Measurements from ENCODE around the gene TFEB.
A peak's percentile ranks its signal among the peaks of the same experiment; 100 is the strongest.

TFEB gene

DNA sequence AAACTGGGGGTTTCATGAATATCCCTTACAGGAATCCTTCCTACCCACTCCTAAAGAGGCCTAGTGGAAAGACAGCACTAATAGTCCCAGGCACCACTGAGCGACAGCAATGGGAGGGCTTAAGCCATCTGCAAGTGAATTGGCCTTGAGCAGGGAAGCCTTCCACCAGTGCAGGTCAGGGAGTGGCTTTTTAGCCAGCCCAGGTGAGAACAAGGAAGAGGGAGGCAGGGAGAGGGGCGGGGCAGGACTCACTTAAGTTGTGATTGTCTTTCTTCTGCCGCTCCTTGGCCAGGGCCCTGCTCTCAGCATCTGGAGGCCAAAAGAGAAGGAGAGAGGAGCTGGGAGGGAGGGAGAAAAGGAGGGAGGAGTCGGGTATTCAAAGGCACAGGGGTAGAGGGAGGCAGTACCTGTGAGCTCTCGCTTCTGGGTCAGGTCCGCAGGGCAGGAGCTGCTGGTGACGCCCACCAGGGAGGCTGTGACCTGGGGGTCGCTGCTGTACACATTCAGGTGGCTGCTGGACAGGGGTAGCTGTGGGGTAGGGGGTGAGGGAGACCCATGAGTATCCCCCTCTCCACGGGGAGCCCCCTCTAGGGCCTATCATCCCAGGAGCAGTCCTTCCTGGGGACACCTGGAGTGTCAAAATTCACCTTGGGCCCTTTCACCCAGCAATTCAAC is 47.8 kb downstream of the TFEB start:
- no peak for DNase-seq

DNA sequence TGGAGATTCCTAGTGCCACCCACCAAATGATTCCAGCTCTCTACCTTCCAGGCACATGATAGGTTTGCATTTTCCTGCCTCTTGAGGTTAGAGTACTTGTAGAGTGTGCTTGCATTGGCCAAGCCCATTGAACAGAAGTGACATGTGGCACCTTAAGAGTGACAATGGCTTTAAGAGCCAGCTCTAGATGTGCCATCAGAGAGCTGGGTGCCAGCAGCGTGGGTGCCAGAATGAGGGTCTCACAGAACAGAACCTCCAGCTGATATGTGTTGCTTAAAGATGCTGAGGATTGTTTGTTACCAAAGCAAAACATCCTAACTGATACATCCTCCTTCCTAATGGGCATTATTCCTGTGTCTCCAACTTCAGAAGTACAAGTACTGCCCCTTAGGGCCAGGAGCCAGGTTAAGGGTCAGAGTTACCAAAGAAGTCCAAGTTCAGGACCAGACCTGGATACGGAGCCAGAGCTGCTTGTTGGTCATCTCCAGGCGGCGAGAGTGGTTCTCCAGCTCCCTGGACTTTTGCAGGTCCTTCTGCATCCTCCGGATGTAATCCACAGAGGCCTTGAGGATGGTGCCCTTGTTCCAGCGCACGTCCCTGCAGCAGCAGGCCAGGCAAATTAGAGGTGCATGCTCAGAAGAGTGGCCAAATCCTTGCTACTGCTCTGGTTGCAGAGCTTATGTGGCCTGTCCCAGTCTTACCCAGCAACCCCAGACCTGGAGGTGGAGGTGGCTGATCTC is 49.6 kb downstream of the TFEB start:
- no peak for DNase-seq

DNA sequence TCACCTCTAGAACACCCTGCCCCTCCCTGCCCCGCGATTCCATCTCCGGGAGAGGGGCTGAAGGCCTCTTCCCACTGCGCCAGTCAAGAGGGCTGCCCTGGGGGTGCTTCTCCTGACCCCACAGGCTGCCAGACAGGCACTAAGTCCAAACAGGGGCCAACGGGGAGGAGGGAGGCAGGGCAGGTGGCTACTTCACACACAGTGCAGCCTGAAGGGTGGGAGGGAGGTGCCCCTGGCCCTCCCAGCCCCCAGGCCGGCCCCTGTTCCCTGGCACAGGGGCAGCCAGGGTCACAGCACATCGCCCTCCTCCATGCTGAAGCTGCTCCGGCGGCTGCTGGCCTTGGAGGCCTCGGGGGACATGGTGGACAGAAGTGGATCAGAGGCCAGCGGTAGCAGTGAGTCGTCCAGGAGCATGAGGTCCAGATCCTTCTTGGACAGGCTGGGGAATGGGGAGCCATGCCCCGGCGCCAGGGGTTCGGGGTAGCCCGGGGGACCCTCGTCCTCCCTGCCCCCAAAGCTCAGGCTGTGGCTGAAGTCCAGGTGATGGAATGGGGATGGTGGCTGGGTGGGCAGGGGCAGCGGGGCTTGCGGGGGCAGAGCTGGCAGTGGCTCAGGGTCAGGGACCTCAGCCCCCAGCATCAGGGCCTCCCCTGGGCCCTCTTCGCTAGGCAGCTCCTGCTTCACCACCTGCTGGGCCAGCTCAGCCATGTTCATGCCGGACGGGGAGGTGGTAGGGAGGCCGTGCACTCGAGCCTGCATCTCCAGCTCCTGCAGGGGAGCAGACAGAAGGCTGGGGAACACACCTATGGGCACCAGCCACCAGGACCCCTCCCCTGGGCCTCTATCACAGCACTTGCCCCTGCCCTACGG is 50.9 kb downstream of the TFEB start:
- DNase-seq, result no peak

DNA sequence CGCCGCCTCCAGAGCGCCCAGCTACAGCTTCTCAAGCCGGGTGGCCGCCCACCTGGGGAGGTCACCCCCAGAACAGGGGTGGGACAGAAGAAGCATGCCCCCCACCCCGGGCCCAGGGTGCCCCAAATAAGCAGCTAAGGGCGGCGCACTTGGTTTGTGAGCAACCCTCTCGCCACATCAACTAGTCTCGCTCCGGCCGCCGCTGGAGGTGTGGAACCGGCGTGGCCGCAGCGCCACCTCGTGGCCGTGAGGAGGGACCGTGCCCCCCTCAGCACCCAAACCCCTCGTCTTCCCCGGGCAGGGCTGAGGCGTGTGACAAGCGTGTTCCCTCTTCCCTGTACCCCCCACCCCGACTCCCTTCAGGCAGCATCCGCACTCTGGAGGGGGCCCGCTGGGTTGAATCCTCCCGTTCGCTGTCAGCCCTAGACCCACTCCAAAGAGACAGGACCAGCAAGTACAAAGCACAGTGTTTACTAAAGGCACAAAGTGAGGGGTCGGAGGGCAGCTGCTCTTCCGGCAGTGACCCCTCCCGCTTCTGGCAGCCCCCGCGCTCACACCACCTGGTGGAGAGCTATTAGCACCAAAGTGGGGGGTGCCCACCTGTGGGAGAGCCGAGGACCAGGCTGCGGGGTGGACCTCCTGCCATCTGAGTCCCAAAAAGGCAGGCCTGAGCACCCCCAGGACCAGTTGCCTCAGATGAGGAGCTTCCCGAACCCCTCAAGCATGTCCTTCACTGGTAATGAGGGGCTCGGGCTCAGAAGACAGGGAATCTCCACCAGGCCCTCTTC is 51.7 kb downstream of the TFEB start:
- no peak for DNase-seq

DNA sequence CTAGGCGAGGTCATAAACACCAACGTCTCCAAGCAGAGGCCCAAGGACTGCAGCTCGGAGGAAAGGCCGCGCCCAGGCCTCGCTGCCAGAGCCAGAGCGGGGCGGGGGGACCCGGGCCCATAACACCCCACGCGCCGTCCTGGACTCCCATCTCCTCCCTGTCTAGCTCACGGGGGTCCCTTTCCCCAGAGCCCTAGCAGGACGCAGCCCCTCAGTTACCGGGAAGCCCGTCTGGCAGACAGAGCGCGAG is 52.2 kb downstream of the TFEB start:
- no peak for DNase-seq

DNA sequence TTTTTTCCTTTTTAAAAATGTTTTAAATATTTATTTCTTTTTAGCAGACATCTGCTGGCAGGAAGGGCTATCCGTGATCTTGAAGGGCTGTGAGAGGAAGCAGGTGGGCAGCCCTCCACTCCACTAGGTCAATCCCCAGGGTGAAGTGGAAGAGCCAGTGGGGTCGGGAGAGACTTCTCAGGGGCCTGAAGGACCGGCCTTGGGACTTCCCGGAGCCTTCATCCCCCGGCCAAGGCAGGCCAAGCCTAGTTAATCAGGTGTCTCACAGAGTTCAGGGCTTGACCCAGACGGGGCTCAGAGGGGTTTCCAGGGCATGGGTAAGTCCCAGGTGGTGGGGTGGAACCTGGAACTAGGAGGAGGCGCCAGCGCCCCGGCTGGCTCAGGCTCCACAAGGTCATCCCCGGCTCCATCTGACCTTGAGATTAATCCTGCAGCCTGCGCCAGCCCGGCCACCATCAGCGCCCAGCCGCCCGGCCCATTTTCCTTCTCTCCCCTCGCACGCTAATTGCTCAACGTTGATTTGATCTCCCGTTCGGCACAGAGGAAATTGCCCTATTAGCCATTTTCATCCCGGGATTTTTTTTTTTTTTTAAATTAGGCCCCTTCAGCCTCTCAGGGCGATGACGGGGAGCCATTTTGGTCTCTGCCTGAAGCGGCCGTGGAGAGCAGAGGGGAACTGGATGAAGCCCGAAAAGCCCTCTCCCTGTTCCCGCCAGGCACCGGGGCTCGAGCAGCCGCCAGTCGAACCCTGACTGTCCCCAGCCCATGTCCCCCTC is 52.7 kb downstream of the TFEB start:
- no peak for DNase-seq

DNA sequence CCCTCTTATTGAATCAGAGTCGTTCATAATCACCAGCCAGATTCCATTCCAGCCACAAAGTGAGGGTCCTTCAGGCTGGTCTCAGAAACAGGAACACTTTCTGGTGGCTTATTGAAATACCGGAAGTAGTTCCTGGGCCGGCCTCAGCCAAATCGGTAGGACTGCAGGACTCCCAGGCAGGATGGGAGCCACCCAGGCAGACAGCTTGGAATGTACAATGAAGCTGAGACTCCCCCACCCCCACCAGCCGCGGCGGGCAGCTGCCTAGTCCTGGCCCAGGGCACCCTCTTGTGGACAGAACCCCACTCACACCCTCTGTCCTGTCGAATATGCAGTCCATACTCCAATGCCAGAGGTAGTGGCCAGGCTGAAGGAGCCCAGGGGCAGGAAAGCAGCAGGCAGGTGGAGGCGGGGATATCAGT is 53.3 kb downstream of the TFEB start:
- DNase-seq, result peak; percentile 57

DNA sequence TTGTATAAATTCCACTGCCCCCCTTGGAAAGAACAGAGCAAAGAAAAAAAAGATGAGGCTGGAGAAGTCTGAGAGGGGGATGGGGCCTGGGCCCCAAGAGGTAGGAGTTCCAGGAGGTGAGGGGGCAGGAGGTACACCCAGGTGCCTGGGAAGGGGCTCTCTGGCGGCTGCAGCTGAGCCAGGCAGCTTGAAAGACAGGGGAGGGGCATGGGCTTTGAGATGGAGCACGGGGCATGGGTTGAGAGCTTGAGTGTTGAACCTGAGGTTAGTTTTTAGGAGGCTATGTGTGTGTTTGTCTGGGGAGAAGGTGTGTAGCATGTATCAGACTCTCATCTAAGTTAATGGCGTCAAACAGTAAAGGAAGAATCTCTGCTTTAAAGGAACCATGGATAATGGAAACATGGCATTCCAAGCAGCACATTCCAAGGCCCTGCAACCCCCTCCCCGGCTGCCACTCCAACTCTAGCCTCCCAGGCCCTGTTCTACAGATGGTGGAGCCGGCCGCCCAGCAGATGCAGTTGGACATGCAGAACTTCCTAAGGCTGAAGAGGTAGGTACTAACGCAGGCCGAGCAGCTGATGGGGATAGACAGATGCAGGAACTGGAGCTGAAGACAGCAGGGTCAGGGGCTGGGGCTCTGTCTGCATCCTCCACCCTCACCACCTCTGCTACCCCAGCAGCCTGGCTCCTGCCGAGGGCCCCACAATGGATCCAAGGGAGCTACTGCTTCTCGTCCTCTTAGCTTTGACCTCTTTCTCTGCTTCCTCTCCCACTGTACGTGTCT is 55.0 kb downstream of the TFEB start:
- DNase-seq, result no peak

DNA sequence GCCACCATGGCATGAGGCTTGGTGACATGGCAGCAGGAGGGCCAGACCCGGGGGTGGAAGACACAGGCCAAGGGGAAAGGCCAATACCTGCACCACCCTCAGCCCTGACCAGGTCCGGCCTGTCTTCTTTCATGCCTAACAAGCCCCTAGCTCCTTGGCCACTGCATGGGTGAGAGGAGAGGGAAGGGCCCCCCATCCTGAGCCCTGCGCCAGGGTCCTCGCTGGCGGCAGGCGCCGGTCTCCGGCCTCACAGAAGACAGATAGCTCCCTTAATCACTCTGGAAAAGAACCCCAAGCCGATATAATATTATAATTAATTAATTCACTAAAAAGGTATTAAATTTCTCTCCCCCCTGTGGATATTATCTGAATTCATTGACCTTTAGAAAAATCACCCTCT is 55.7 kb downstream of the TFEB start:
- no peak for DNase-seq

DNA sequence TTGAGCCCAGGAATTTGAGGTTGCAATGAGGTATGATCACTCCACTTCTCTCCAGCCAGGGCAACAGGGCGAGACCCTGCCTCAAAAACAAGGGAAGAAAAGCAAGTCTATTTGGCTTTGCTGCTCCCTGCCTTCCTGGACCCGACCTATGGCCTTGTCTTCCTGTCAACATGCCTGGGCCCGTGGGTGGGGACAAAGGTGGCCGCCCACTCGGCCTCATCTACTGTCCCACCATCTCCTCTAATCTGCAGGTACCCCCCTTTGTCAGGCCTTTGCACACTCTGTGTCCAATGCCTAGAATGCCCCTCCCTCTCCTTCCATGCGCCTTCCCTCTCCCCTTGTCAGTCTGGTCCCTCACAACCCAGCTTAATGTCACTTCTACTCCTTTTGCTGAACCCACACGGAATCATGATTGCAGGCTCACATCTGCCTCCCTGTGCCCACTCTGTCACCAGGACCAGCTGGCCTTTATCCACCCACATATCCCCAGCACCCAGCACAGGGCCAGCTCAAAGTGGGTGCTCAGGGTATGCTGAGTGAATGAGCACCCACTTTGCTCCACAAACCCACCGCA is 56.8 kb downstream of the TFEB start:
- DNase-seq, result no peak

DNA sequence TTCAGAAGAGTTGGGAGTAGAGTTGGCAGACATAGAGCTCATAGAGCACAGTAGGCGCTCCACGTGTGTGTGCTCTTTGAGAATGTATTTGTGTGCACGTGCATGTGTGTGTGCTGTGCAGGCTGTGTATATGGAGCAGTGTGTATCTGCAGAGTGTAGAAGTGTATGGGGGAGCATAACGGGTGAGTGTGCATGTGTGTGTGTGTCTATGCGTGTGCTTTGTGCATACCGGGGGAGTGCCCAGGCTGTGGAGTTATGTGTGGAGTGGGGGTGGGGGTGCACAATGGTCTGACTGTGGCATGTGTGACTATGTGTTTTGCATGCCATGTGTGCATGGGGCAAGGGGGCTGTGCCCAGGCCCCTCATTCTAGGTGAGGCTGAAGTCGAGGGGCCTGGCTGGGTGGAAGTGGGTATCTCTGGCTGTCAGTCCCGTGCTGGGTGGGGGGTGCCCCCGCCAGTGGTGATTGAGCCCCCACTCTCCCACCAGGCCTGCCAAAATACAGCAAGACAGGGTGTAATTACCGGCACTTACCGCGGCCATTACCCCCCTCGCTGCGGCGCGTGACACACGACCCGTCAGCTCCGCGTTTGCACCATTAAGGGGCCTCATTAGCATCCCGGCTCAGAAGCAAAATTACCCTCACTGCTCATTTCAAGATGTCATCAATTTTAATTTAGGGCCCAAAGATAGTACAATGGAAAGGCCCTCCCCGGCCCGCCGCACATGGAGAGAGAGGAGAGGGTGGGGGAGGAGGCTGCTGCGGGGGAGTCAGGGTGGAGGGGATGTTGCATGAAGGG is 58.1 kb downstream of the TFEB start:
- no peak for DNase-seq

DNA sequence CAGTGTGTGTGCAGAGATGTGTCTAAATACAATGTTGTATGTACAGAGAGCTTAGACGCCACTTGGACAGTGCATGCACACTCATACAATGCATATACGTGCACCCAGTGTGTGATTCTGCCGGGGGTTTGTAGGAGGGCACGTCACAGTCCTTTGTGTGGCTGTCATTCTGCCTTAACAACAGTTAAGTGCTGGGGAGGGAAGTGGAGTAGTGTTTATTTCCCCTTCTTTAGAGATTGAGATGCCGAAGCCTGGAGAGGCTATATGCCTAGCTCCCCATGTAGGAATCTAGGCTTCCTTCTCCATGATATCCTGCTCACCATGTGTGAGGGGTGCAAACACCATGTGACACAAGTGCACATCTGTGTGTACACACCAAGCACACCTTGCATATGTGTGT is 59.0 kb downstream of the TFEB start:
- no peak for DNase-seq

DNA sequence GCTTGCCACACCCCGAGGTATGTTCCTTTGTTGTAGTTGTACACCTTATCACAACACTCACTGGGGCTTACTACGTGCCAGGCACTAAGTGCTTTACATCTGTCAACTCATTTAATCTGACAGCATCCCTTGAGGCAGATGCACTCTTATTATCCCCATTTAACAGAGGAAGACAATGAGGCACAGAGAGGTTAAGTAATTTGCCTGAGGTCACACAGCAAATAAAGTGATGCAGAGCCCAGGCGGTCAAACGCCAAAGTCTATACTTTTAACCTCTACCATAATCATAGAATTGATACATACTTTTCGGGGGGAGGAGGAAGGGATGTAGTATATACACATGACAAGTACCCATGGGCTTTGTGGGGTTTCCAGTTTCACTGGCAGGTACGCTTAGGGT is 59.4 kb downstream of the TFEB start:
- no peak for DNase-seq

DNA sequence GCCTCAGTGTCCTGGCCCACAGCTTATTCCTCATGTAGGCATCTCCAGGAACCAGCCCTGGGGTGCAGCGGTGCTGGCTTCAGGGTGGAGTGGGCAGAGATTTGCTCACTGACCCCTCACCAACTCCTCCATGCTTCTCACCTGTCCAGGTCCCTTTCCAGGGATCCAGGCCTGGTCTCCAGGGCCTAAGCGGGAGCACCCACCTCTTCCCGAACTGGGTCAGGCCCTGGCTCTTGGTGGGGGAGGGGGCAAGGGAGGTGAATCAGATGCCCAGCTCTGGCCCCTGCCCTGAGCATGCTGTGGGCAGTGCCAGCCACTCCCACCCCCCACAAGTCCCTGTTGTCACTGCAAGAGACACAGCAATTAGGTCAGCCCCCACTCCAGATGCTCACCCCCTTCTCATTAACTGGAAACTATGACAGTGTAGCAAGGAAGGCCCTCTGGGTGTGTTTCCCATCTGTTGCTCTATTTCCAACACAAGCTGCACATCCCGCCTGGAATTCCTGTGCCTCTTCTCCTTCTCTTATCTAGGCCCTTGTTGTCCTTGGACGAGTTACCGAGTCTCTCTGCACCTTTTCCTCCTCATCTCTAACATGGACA is 60.1 kb downstream of the TFEB start:
- peak; percentile 37 for DNase-seq

DNA sequence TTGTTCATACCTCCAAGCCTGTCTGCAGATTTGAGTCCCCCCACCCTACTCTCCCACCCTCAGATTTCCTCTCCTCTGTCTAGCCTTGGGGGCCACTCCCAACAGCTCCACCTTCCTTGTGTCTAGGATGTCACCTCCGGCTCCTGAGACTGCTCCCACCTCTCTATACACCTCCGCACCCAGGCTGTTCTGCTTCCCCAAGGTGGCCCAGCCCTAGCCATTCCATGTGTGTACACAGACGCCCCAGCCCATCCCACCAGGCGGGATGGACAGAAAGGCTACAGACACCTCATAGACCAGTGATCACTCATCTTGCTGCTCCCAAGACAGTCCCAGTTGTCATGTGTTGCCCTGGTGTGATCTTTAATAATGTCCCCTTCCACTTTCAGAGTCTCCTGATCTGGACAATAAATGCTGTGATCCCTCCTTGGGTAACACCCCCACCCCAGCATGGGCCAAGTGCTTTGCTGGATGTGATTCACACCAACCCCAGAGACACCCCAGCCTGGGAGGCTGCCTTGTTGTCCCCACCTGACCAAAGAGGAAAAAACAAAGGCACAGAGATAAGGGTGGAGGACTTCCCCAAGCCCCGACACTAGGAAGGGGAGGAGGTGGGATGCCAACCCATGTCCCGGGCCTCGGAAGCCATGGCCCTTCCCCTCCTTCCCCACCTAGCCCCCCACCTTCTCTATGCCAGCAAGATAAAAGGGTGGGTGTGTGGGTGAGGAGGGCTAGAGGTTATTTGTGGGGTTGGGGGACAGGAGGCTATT is 61.0 kb downstream of the TFEB start:
- DNase-seq, result no peak

DNA sequence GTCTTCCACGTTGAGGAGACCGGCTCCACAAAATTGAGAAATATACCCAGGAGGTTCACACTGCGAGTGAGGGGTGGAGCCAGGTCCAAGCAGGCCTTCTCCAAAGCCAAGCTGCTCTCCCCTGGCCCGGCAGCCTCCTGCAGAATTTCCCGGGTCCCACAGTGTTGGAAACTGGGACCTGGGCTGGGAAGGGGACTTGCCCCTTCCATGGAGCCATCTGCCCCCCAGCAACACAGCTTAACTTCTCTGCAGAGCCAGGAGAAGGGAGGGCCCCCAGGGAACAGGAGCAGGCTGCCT is 61.8 kb downstream of the TFEB start:
- DNase-seq, result no peak

DNA sequence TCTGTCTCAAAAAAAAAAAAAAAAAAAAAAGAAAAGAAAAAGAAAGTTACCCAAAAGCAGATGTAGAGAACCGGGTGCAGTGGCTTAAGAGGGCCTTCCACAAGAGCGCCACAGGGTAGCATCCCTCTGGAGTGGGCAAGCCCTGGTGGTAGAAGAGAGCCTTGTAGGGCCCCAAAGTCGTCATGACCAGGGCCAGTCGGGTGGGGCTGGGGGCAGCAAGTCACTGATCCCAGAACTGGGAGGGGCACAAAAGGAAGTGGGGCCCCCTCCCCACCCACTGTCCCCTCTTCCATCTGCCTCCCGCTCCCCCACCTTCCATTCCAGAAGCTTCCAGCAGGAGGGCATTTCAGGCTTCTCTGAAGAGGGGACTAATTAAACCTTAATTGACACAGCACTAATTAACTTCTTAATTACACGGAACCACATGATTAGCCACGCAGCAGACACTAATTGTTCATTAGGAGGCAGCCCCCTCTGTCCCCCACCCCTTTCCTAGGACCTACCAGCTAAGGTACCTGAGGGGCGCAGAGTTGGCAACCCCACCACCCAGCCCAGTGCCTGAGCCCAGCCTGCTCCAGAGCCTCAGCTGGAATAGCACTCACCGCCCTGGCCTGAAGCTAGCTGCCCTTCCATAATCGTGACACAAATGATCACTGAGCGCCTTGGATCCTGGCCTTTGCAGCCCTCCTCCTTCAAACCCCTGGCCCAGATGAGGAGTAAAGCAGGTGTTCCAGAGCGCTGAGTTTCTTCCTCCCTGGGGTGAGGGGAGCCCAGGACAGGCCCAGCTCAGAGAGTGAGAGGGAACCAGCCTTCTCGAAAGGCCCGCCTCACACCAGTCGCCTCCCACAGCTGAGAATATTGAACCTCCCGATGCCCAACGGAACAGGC is 62.3 kb downstream of the TFEB start:
- DNase-seq, result no peak

DNA sequence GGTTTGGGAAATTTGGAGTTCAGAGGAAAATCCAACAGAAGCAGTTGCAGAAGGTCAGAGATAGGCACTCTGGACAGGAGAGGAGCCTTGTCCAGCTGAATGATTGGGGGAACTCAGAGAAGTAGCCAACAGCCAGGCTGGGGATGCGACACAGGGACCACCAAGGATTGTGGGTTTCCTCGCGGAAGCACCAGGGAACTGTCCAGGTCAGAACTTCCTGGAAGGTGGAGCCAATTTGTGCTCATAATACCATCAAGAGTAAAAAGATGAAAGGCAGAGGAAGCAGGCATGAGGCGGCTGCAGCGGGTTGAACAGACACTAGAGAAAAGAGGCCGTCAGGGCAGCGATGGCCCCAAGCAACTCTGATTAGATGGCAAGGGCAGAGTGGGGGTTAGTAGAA is 63.4 kb downstream of the TFEB start:
- no peak for DNase-seq
